K562 (cell line): ENCODE measurements around the gene C10orf71.

Experiments used
- CEBPB ChIP-seq: fragments of 450-650 bp; IDR thresholded peaks from 2 replicates; pipeline ENCODE4 v1.6.1; 2016; ENCODE audit warnings: missing genetic modification characterization, missing compliant biosample characterization
- NFYB ChIP-seq: IDR thresholded peaks from 2 replicates; pipeline ENCODE4 v1.6.1; 2011; ENCODE audit warnings: mild to moderate bottlenecking, moderate library complexity; ENCODE audit not compliant: insufficient read length; ENCODE audit errors: extremely low read depth
- ZBTB7A ChIP-seq: IDR thresholded peaks from 2 replicates; pipeline ENCODE4 v1.6.1; 2011; ENCODE audit warnings: low read depth, mild to moderate bottlenecking, low read length, moderate library complexity, borderline replicate concordance; ENCODE audit not compliant: control insufficient read depth
- ZNF165 ChIP-seq: fragments of 250-450 bp; sonication (Bioruptor Pico); IDR thresholded peaks from 2 replicates; pipeline ENCODE4 v1.4.0; 2020; ENCODE audit warnings: borderline replicate concordance

DNA sequence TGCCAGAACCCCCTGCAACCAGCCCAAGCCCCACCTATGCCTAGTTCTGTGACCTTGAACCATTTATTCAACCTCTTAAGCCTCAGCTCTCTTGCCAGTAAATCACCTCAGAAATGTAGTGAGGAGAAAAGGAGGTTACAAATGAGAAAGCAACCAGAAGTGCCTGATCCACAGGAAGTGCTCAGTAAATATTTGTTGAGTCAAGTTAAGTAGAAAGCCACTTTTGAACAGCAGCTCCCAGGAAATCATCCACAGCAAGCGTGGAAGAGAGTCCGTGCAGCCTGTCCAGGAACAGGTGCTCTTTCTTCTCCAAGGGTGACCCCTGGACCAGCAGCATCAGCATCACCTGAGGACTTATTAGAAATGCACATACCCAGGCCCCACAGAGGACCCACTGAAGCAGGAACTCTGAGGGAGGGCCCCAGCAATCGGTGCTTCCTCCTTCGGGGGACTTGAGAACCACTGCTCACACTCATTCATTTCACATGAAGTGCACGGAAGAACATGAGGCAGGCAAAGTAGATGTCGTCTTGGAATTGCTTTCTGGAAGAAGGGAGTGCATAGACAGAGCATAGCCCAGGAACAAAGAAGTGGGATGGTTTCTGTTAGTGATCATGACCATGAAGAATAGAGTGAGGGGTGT, 6.3 kb upstream of the C10orf71 start:
- TF ChIP-seq ZNF165 (CRISPR knock-in tag) (no peak), NFYB (no peak), ZBTB7A (no peak), CEBPB (tag) (no peak)
